ENCODE data around the gene SAMMSON. TPM values are rescaled to one million over a fixed set of nuclear protein-coding genes. Genes with fewer than 3 reads are reported as not detected.

Gene SAMMSON
- polyA plus RNA-seq, 1 donor (not counting 4 experiments of a cell fraction or from before 2014, with no cell fraction given) = not detected

DNA sequence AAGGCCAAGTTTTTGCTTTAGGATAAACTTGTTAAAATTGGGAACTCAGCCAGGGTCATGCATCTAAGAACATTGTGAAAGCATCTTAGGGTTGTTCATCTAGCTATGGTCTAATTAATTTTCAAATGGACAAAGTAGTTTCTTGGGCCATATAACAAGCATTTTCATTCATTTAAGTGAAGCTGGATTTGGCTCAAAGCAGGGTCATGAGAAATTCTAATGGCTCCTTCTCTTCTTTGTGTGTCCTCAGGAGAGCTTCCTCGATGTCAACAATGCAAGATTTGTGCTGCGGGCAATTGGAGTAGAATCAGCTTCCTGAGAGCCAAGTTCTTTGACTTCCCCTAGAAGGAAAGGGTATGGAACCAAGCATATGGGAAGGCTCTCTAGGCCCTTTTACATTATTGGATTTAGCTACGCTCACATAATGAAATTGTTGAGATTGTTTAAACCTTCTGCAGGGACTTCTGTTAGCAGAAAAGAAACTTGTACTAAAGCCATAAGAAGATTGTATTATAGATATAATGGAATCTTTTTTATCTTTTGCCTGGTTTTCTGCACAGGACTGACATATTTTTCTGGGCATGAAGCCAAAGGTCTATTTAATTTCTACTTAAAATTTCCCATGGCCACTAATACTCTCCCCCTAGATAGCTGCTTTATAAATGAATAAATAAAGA is 1.8 kb upstream of the SAMMSON start:
- Histone ChIP-seq H3K4me2 (ENCODE audit: control insufficient read depth, extremely low read depth, insufficient read depth, low read depth, low read length) (no peak overlapping the region), H3K27me3 (ENCODE audit: control insufficient read depth, extremely low read depth, insufficient read depth, low read length) (no peaks in the 10 kb centered on the region), H3K27ac (ENCODE audit: control insufficient read depth, insufficient read depth, low read length) (no peak overlapping the region), H3K79me2 (ENCODE audit: control insufficient read depth, insufficient read depth, low read length) (no peaks in the 10 kb centered on the region), H3K4me1 (ENCODE audit: control insufficient read depth, extremely low read depth, insufficient read depth, low read length) (no peaks in the 10 kb centered on the region), H2AFZ (ENCODE audit: control insufficient read depth, low read length) (no peak overlapping the region), H3K36me3 (ENCODE audit: control insufficient read depth in 2 of 2, extremely low read depth in 1 of 2, insufficient read depth in 2 of 2, low read length in 2 of 2) (no peaks in the 10 kb centered on the region), H3K9me3 (ENCODE audit: control insufficient read depth, low read depth, low read length) (no peaks in the 10 kb centered on the region), H4K20me1 (ENCODE audit: control insufficient read depth, extremely low read depth, insufficient read depth, low read length) (no peaks in the 10 kb centered on the region), H3K9ac (ENCODE audit: control insufficient read depth, extremely low read depth, insufficient read depth, low read length) (no peak overlapping the region), H3K4me3 (ENCODE audit: control insufficient read depth in 2 of 3, extremely low read depth in 1 of 3, insufficient read depth in 2 of 3, low read depth in 1 of 3, low read length in 3 of 3) (no peak overlapping the region), H3K9me1 (ENCODE audit: control insufficient read depth, extremely low read depth, insufficient read depth, low read length) (no peaks in the 10 kb centered on the region)
- FAIRE-seq = no peak
- dilution Hi-C loops (cut with MboI; ENCODE audit: extremely low pct_ligation_motif_present, low sequenced_read_pairs) = no loop called here
- DNase-seq (ENCODE audit: low read depth, low spot score) = no peak
- TF ChIP-seq, protein P1, sequence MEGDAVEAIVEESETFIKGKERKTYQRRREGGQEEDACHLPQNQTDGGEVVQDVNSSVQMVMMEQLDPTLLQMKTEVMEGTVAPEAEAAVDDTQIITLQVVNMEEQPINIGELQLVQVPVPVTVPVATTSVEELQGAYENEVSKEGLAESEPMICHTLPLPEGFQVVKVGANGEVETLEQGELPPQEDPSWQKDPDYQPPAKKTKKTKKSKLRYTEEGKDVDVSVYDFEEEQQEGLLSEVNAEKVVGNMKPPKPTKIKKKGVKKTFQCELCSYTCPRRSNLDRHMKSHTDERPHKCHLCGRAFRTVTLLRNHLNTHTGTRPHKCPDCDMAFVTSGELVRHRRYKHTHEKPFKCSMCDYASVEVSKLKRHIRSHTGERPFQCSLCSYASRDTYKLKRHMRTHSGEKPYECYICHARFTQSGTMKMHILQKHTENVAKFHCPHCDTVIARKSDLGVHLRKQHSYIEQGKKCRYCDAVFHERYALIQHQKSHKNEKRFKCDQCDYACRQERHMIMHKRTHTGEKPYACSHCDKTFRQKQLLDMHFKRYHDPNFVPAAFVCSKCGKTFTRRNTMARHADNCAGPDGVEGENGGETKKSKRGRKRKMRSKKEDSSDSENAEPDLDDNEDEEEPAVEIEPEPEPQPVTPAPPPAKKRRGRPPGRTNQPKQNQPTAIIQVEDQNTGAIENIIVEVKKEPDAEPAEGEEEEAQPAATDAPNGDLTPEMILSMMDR (optimal IDR thresholded peaks at IDR 0.05 in 1 of 3, IDR thresholded peaks at IDR 0.05 in 1 of 3, conservative IDR thresholded peaks at IDR 0.05 in 1 of 3; ENCODE audit: extremely low read depth in 1 of 3, insufficient read depth in 2 of 3, low read length in 3 of 3) = no peak
- no peak for TF ChIP-seq EZH2 (IDR thresholded peaks at IDR 0.05; ENCODE audit: low read length)

DNA sequence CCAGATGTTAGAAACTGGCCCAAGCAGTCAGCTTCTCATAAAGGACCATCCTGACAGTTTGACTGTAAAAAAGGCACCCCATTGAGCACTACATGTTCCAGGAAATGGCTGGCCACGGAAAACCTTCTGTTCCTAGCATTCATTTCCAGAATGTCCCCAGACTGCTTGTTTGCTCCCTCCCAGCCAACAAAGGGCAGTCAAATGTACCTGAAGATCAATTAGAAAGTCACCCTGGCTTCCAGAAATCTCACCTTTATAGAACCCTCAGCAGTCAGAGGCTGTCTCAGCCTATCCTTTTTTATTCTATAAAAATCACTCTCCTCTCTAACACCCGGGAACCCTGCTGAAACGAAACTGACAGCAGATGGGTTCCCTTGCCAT is 784 bp upstream of the SAMMSON start:
- Histone ChIP-seq H3K79me2 (ENCODE audit: control insufficient read depth, insufficient read depth, low read length) (no peaks in the 10 kb centered on the region), H2AFZ (ENCODE audit: control insufficient read depth, low read length) (no peak overlapping the region), H3K27me3 (ENCODE audit: control insufficient read depth, extremely low read depth, insufficient read depth, low read length) (no peaks in the 10 kb centered on the region), H3K4me3 (ENCODE audit: control insufficient read depth in 2 of 3, extremely low read depth in 1 of 3, insufficient read depth in 2 of 3, low read depth in 1 of 3, low read length in 3 of 3) (no peak overlapping the region), H3K9me3 (ENCODE audit: control insufficient read depth, low read depth, low read length) (no peaks in the 10 kb centered on the region), H3K36me3 (ENCODE audit: control insufficient read depth in 2 of 2, extremely low read depth in 1 of 2, insufficient read depth in 2 of 2, low read length in 2 of 2) (no peaks in the 10 kb centered on the region), H4K20me1 (ENCODE audit: control insufficient read depth, extremely low read depth, insufficient read depth, low read length) (no peaks in the 10 kb centered on the region), H3K4me2 (ENCODE audit: control insufficient read depth, extremely low read depth, insufficient read depth, low read depth, low read length) (no peak overlapping the region), H3K4me1 (ENCODE audit: control insufficient read depth, extremely low read depth, insufficient read depth, low read length) (no peaks in the 10 kb centered on the region), H3K27ac (ENCODE audit: control insufficient read depth, insufficient read depth, low read length) (no peak overlapping the region), H3K9me1 (ENCODE audit: control insufficient read depth, extremely low read depth, insufficient read depth, low read length) (no peaks in the 10 kb centered on the region), H3K9ac (ENCODE audit: control insufficient read depth, extremely low read depth, insufficient read depth, low read length) (no peak overlapping the region)
- DNase-seq (ENCODE audit: low read depth, low spot score) = no peak
- no peak for TF ChIP-seq EZH2 (IDR thresholded peaks at IDR 0.05; ENCODE audit: low read length)
- TF ChIP-seq, protein P1 (optimal IDR thresholded peaks at IDR 0.05 in 1 of 3, IDR thresholded peaks at IDR 0.05 in 1 of 3, conservative IDR thresholded peaks at IDR 0.05 in 1 of 3; ENCODE audit: extremely low read depth in 1 of 3, insufficient read depth in 2 of 3, low read length in 3 of 3) = no peak
- FAIRE-seq = no peak
- dilution Hi-C loops (cut with MboI; ENCODE audit: extremely low pct_ligation_motif_present, low sequenced_read_pairs) = no loop called here

All from keratinocyte (primary cell).